Stimulated activated CD4-positive, alpha-beta T cell treated with anti-CD3 and anti-CD28 coated beads, Interleukin-1b, Interleukin-23, amount 100 ng/mL, for 1 hour (primary cell): ENCODE data around the gene DUS2.

Experiments used
- DNase-seq, 2 donors: peaks; one replicate each; pipeline ENCODE4 v3.0.0-alpha.2; 2020; ENCODE audit warnings: low read depth in 2 of 2

Gene DUS2

DNA sequence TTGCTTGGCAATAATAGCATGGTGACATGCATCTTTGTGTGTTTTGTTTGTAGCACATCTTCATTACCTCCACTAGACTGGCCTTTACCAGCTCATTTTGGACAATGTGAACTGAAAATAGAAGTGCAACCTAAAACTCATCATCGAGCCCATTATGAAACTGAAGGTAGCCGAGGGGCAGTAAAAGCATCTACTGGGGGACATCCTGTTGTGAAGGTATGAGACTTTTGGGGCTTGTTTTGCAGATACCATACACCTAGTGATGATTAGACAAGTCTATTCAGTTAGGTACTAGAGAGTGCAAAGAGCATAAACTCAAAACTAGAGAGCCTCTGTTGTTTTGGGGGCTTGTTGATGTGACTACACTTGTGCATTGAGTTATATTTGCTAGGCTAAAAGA, 103.3 kb downstream of the DUS2 start:
- no peak for DNase-seq

- DNase-seq, result no peak
These were observed 105.7 kb downstream of the DUS2 start for GRCh38 chr16:68128577-68129305.
